DOHH2 (cell line): ENCODE measurements around the gene IGF2.

Source experiments
- H3F3A ChIP-seq: fragments of 200-600 bp; sonication (generic), shearing (Covaris generic); 2 replicates; pipeline ENCODE4 v1.6.0; 2016; ENCODE audit warnings: antibody characterized with exemption, mild to moderate bottlenecking; ENCODE audit not compliant: control insufficient read depth, insufficient read depth
- H3K27ac ChIP-seq: fragments of 200-600 bp; sonication (generic); 2 replicates; pipeline ENCODE4 v1.5.1; 2014; ENCODE audit warnings: low read depth, mild to moderate bottlenecking, low read length, moderate library complexity
- H3K27me3 ChIP-seq: fragments of 200-600 bp; sonication (generic); 2 replicates; pipeline ENCODE4 v1.6.1; 2014; ENCODE audit warnings: mild to moderate bottlenecking, low read length, mixed read lengths; ENCODE audit not compliant: control insufficient read depth
- H3K36me3 ChIP-seq: fragments of 200-600 bp; sonication (generic); 2 replicates; pipeline ENCODE4 v1.6.1; 2014; ENCODE audit warnings: mild to moderate bottlenecking, low read length, moderate library complexity, mixed read lengths; ENCODE audit not compliant: control insufficient read depth
- H3K4me1 ChIP-seq: fragments of 200-600 bp; sonication (generic); 2 replicates; pipeline ENCODE4 v1.6.1; 2014; ENCODE audit warnings: mild to moderate bottlenecking, low read length, mixed read lengths; ENCODE audit not compliant: control insufficient read depth
- H3K4me2 ChIP-seq: fragments of 200-600 bp; sonication (generic); 2 replicates; pipeline ENCODE4 v1.6.0; 2014; ENCODE audit warnings: mild to moderate bottlenecking, low read length, moderate library complexity
- H3K4me3 ChIP-seq: fragments of 200-600 bp; sonication (generic); 2 replicates; pipeline ENCODE4 v1.5.1; 2014; ENCODE audit warnings: mild to moderate bottlenecking, low read length, mixed read lengths
- H3K79me2 ChIP-seq: fragments of 200-600 bp; sonication (generic); 2 replicates; pipeline ENCODE4 v1.6.1; 2014; ENCODE audit warnings: mild to moderate bottlenecking, low read length, mixed read lengths; ENCODE audit not compliant: control insufficient read depth
- H3K9me2 ChIP-seq: fragments of 200-600 bp; sonication (generic); replicated peaks from 2 replicates; pipeline ENCODE4 v1.6.1; 2014; ENCODE audit warnings: mild to moderate bottlenecking, low read length, mixed read lengths; ENCODE audit not compliant: control insufficient read depth
- H3K9me3 ChIP-seq: fragments of 200-600 bp; sonication (generic); 2 replicates; pipeline ENCODE4 v1.6.1; 2014; ENCODE audit warnings: antibody characterized with exemption, low read length, mixed read lengths; ENCODE audit not compliant: control insufficient read depth, insufficient read depth
- H4K20me1 ChIP-seq: fragments of 200-600 bp; sonication (generic); 2 replicates; pipeline ENCODE4 v1.6.0; 2014; ENCODE audit warnings: low read depth, mild to moderate bottlenecking, antibody characterized with exemption, low read length, moderate library complexity; ENCODE audit not compliant: control insufficient read depth, insufficient read depth
- CTCF ChIP-seq: fragments of 200-600 bp; sonication (generic); IDR thresholded peaks from one replicate; pipeline ENCODE4 v1.5.1; 2014; ENCODE audit warnings: antibody characterized with exemption, mild to moderate bottlenecking, low read depth, low read length; ENCODE audit not compliant: poor library complexity, severe bottlenecking
- EZH2phosphoT487 ChIP-seq: fragments of 200-600 bp; sonication (generic); IDR thresholded peaks from 2 replicates; pipeline ENCODE4 v1.6.1; 2017; ENCODE audit warnings: borderline replicate concordance, mild to moderate bottlenecking, antibody characterized with exemption, low read length, moderate library complexity, mixed read lengths

The IGF2 gene

GRCh38 chr11:2153581-2154194, 14.5 kb upstream of the IGF2 start:
- Histone ChIP-seq H3K4me3 (no peak overlapping the region), H3K27ac (no peak overlapping the region), H3K9me3 (no peaks in the 10 kb centered on the region), H4K20me1 (0 out of 2 replicates have a peak, but pooled peaks cover 2% of the 10 kb centered on the region), H3K4me2 (no peak overlapping the region), H3K9me2 (no peaks in the 10 kb centered on the region), H3K4me1 (peaks cover 5% of the 10 kb centered on the region), H3F3A (no peaks in the 10 kb centered on the region), H3K36me3 (no peaks in the 10 kb centered on the region), H3K27me3 (peaks cover 13% of the 10 kb centered on the region), H3K79me2 (no peaks in the 10 kb centered on the region)
- TF ChIP-seq CTCF (no peak), EZH2phosphoT487 (no peak)

- H3K27me3 ChIP-seq, result peaks cover 13% of the 10 kb centered on the region
- peak overlapping the region; percentile 48 for H3K4me2 ChIP-seq
- H3K9me2 ChIP-seq, result no peaks in the 10 kb centered on the region
Observed at GRCh38 chr11:2151500-2152257, 12.5 kb upstream of the IGF2 start.

GRCh38 chr11:2149864-2150847, 11.0 kb upstream of the IGF2 start:
- no peaks in the 10 kb centered on the region for H3K9me2 ChIP-seq
- H3K4me2 ChIP-seq, result no peak overlapping the region
- peaks cover 5% of the 10 kb centered on the region for H3K4me1 ChIP-seq
- no peak overlapping the region for H3K27ac ChIP-seq
- no peaks in the 10 kb centered on the region for H3F3A ChIP-seq
- H3K79me2 ChIP-seq, result no peaks in the 10 kb centered on the region
- H3K9me3 ChIP-seq, result no peaks in the 10 kb centered on the region
- TF ChIP-seq EZH2phosphoT487 (no peak), CTCF (peak; percentile 46)
- H3K36me3 ChIP-seq, result no peaks in the 10 kb centered on the region
- no peak overlapping the region for H3K4me3 ChIP-seq
- H3K27me3 ChIP-seq, result peaks cover 20% of the 10 kb centered on the region
- H4K20me1 ChIP-seq, result 0 out of 2 replicates have a peak, but pooled peaks cover 2% of the 10 kb centered on the region

More at GRCh38 chr11:2151500-2152257, 12.5 kb upstream of the IGF2 start:
- H3K36me3 ChIP-seq, result no peaks in the 10 kb centered on the region
- peaks cover 5% of the 10 kb centered on the region for H3K4me1 ChIP-seq
- no peaks in the 10 kb centered on the region for H3K79me2 ChIP-seq
- no peaks in the 10 kb centered on the region for H3K9me3 ChIP-seq
- TF ChIP-seq EZH2phosphoT487 (no peak), CTCF (peak; percentile 65)
- no peak overlapping the region for H3K27ac ChIP-seq
- H4K20me1 ChIP-seq, result 0 out of 2 replicates have a peak, but pooled peaks cover 2% of the 10 kb centered on the region
- no peaks in the 10 kb centered on the region for H3F3A ChIP-seq
- H3K4me3 ChIP-seq, result no peak overlapping the region
